ENCODE measurements around the gene PHF21A. TPM values are rescaled to one million over a fixed set of nuclear protein-coding genes. Genes with fewer than 3 reads are reported as not detected.

PHF21A gene
- total RNA-seq, 4 donors from 2014 or later, result 34.4 to 58.6 (median 47.7) TPM

- TF ChIP-seq, protein P1, sequence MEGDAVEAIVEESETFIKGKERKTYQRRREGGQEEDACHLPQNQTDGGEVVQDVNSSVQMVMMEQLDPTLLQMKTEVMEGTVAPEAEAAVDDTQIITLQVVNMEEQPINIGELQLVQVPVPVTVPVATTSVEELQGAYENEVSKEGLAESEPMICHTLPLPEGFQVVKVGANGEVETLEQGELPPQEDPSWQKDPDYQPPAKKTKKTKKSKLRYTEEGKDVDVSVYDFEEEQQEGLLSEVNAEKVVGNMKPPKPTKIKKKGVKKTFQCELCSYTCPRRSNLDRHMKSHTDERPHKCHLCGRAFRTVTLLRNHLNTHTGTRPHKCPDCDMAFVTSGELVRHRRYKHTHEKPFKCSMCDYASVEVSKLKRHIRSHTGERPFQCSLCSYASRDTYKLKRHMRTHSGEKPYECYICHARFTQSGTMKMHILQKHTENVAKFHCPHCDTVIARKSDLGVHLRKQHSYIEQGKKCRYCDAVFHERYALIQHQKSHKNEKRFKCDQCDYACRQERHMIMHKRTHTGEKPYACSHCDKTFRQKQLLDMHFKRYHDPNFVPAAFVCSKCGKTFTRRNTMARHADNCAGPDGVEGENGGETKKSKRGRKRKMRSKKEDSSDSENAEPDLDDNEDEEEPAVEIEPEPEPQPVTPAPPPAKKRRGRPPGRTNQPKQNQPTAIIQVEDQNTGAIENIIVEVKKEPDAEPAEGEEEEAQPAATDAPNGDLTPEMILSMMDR (IDR thresholded peaks at IDR 0.05; ENCODE audit: low read depth), result no peak
Observed at GRCh38 chr11:45906965-45907611, 214.2 kb downstream of the PHF21A start, which contains the start of gene FREY1. Gene FREY1 (minus strand): TSS chr11:45907271. CDS start chr11:45907245, 26 bp downstream.

- TF ChIP-seq, protein P1 (IDR thresholded peaks at IDR 0.05; ENCODE audit: low read depth), result no peak
Observed at GRCh38 chr11:45906096-45906682, 215.1 kb downstream of the PHF21A start.

DNA sequence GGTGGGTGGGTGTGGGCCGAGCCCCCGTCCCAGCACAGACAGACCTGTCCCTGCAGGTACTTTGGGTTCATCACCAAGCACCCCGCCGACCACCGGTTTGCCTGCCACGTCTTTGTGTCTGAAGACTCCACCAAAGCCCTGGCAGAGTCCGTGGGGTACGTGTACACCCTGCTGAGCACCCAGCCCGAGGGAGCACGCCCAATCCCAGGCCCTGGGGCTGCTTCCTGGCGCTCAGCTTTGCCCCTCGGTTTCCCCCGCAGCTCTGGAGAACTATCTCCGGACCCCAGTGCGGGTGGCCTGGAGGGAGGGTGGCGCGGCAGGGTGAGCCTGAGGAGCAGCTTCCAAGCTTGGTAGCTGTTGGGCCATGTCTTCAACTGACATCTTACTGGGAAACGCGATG, 216.2 kb downstream of the PHF21A start:
- TF ChIP-seq, protein P1 (IDR thresholded peaks at IDR 0.05; ENCODE audit: low read depth), result no peak

GRCh38 chr11:45904309-45904915, 216.8 kb downstream of the PHF21A start:
- TF ChIP-seq, protein P1 (IDR thresholded peaks at IDR 0.05; ENCODE audit: low read depth), result no peak

- TF ChIP-seq, protein P1 (IDR thresholded peaks at IDR 0.05; ENCODE audit: low read depth), result no peak
Observed at GRCh38 chr11:45902452-45903380, 218.5 kb downstream of the PHF21A start.

- TF ChIP-seq, protein P1 (IDR thresholded peaks at IDR 0.05; ENCODE audit: low read depth), result no peak
Observed at GRCh38 chr11:45901626-45902025, 219.6 kb downstream of the PHF21A start.
